GM19043 (cell line): ENCODE data around the gene TMEM43.

Experiments
- ATAC-seq: cut with Tn5 transposase; IDR thresholded peaks from one replicate; pipeline ENCODE4 v1.9.1; 2021; ENCODE audit warnings: low read depth; ENCODE audit not compliant: unreplicated experiment

TMEM43 gene

DNA sequence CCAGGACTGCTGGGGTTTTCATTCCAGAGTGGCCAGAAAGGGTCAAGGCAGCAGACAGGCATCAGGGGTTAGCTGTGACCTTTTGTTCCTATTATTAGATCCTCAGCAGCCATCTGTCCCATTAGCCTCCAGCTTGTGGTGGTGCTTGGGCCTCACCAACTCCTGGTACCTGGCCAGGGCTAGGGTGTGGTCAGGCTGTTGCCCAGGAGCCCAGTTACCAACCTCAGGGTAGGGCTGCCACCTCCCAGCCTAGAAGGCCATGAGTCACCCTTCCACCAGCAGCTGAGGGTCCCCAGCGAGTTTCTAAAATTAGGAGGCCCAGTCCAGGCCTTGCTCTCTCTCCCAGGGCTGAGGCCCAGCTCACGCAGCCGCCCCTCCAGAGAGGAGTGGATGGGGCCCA lies 12.2 kb downstream of the TMEM43 start:
- no peak for ATAC-seq

DNA sequence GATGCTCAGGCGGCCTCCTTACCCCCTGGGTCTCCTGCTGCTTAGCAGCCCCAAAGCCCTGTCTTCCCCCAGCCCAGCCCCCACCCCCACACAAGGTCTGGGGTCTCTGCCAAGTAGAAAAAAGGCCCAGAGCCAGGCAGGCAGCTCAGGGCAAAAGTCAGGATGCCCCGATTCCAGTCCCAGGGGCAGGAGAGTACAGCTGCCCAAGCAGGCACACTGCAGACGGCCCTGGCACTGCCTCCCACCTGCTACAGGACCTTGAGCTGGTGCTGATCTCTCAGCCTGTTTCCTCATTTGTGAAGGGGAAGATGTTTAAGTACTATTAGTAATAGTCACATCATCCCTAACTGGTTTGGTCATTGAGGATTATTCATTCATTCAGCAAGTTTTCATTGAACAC lies 12.6 kb downstream of the TMEM43 start:
- ATAC-seq: no peak

DNA sequence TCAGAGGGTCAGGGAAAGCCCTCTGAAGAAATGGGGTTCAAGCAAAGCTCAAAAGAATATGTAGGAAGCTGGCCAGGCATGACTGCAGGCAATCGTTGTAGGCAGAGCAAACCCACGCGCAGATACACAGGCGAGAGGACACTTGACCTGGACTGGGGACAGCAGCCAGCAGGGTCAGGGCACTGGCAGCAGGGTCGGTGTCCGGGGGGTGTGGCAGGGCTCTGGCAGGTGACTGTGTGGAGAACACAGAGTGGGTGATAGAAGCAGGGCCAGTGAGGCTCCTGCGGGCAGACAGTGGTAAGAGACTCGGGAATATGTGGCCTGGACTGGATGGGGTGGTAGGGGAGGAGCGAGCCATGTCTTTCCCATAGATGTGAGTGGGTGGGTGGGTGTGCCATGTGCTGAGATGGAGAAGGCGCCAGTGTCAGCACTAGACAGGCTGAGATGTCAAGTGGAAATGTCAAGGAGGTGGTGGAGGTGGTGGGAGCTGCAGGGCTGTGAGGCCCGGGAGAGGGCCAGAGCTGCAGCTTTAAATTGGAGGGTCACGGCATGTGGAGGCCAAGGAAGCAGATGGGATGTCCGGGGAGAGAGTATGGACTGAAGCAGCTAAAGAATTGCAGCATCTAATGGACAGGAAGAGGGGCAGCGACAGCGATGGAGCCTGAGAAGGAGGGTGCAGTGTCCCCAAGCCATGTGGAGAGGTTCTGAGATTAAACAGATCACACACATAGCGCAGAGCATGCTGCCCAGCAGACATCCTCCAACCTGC lies 13.4 kb downstream of the TMEM43 start:
- no peak for ATAC-seq

DNA sequence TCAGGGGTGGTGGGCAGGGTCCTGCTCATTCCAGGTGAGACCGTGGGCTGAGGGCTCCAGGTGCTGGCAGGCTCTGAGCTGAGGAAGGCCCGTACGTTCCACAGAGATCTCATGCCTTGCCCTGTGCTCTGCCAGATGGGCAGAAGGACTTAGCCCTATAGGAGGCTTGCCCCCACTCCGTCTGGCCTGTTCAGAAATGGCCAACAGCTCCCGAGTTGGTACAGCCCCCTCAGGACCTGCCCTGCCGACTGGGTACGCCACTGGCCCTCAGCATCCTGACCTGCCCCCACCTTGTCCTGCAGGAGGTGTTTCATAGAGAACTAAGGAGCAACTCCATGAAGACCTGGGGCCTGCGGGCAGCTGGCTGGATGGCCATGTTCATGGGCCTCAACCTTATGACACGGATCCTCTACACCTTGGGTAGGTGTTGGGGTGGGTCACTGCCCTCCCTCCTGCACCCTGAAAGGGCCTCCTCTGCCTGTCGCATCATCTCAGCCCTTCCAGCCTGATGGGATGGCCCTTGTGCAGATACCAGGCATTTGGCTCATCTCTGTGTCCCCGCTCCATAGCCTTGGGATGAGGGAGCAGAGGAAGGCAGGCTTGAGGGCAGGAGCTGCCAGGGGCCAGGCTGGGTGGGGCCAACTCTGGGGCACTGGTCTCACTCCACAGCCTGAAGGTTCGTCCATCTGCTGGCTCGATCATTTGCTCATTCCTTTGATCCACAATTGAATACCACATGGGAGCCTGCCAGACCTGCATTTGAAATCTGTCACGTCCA lies 14.2 kb downstream of the TMEM43 start:
- no peak for ATAC-seq

DNA sequence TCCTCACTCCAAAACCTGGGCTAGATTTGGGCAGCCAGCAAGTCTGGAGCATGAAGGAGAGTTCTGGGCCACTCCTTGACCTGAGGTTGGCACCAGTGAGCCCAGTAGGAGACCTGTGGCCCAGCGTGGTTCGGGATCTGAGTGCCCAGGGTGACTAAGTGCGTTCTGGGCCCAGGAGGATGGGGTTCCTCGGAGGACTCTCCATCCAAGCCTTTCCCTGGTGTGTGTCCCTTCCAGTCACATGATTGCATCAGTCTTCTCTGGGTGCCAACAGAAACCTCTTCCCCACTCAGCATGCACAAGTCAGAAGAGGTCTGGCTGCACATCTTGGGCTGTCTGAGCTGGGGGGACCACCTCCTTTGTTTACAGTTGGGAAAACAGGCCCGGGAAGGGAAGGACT lies 14.9 kb downstream of the TMEM43 start:
- ATAC-seq: no peak

DNA sequence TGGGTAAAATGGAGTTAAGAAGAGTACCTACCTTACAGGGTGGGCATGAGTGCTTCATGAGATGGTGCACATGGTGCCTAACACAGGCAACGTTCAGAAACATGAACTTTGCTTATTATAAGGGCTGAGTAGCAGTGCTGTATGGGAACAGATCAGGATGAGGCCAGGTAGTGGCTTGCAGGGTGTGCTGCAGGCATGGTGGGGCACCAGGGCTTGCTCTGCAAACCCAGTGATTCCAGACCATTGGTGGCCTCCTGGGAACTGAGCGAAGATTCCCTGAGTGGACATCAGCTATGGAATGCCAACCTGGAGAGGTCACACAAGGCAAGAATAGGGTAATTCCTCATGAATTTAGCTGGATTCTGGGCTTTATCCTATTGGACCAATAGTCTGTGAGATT lies 15.8 kb downstream of the TMEM43 start:
- no peak for ATAC-seq

DNA sequence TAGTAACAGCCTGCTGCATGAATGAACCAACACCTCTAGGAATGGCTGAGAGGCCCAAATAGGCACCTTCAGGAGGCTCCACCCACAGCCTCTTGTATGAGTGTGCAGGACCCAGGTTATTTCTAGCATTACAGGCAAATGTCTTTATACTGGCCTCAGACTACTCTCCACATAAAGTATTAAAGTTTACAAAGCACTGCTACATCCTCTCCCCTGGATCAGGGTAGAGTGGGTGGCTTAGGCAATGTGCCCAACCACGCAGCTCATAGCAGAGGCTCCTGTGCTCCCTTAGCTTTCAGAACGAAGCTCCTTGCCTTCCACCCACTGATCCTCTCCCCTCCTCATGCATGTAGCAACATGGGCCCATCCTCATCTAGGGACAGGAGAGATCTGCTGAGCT lies 16.3 kb downstream of the TMEM43 start:
- no peak for ATAC-seq

DNA sequence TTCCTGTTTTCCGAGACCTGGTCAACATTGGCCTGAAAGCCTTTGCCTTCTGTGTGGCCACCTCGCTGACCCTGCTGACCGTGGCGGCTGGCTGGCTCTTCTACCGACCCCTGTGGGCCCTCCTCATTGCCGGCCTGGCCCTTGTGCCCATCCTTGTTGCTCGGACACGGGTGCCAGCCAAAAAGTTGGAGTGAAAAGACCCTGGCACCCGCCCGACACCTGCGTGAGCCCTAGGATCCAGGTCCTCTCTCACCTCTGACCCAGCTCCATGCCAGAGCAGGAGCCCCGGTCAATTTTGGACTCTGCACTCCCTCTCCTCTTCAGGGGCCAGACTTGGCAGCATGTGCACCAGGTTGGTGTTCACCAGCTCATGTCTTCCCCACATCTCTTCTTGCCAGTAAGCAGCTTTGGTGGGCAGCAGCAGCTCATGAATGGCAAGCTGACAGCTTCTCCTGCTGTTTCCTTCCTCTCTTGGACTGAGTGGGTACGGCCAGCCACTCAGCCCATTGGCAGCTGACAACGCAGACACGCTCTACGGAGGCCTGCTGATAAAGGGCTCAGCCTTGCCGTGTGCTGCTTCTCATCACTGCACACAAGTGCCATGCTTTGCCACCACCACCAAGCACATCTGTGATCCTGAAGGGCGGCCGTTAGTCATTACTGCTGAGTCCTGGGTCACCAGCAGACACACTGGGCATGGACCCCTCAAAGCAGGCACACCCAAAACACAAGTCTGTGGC lies 16.9 kb downstream of the TMEM43 start:
- ATAC-seq: no peak

DNA sequence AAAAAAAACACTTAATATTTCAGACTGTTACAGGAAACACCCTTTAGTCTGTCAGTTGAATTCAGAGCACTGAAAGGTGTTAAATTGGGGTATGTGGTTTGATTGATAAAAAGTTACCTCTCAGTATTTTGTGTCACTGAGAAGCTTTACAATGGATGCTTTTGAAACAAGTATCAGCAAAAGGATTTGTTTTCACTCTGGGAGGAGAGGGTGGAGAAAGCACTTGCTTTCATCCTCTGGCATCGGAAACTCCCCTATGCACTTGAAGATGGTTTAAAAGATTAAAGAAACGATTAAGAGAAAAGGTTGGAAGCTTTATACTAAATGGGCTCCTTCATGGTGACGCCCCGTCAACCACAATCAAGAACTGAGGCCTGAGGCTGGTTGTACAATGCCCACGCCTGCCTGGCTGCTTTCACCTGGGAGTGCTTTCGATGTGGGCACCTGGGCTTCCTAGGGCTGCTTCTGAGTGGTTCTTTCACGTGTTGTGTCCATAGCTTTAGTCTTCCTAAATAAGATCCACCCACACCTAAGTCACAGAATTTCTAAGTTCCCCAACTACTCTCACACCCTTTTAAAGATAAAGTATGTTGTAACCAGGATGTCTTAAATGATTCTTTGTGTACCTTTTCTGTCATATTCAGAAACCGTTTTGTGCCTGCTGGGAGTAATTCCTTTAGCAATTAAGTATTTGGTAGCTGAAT lies 17.9 kb downstream of the TMEM43 start:
- ATAC-seq: no peak

DNA sequence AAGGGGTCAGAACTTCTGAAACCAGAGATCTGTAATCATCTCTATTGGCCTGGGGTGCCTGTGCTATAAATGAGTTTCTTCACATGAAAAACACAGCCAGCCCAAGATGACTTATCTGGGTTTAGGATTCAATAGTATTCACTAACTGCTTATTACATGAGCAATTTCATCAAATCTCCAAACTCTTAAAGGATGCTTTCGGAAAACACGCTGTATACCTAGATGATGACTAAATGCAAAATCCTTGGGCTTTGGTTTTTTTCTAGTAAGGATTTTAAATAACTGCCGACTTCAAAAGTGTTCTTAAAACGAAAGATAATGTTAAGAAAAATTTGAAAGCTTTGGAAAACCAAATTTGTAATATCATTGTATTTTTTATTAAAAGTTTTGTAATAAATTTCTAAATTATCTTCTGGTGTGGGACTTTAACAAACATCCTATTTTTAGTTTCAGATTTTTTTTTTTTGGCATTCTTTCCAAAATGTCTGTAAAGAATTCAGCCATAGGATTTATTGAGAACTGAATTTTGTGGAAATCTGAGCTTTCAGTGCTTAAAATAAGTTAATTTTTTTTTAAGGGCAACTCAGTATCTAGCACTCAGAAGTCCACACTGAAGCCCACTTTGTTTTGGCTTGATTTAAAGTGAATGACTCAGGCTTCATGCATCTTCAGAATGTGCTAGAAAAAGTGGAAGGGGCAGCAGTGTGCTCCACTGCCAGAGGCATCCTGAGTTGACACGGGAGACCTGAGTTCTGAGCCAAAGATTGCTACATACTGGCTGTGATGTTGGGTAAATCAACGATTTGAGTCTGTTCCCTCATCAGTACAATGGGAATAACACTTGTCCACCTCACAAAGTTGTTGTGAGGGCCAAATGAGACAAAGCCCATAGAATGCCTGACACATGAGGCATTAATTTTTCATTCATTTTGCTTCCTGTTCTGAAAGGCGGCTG lies 18.7 kb downstream of the TMEM43 start:
- no peak for ATAC-seq

DNA sequence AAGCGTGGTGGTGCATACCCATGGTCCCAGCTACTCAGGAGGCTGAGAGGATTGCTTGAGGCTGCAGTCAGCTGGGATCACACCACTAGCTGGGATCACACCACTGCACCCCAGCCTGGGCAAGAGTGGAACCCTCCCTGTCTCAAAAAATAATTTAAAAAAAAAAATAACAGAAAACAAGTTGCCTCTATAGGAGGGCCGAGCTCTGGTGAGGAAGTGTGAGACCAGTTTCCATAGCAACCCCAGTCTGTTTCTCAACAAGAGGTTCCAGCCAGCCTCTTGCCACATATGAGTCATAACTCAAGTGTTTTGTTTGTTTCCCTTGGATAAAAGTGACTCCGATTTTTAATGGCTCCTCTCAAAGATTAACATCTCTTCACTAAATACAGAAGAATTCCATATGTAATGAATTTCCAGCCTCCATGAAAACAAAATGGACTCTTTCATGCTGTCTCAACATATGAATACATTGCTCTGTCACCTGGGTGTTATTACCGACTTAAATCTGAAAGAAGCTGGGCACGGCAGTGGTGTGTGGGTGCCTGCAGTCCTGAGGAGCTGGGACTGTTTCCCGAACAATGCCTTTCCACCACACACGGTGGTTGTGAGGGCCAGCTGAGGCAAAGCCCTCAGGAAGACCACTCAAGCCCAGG lies 19.7 kb downstream of the TMEM43 start:
- peak; percentile 98 for ATAC-seq

DNA sequence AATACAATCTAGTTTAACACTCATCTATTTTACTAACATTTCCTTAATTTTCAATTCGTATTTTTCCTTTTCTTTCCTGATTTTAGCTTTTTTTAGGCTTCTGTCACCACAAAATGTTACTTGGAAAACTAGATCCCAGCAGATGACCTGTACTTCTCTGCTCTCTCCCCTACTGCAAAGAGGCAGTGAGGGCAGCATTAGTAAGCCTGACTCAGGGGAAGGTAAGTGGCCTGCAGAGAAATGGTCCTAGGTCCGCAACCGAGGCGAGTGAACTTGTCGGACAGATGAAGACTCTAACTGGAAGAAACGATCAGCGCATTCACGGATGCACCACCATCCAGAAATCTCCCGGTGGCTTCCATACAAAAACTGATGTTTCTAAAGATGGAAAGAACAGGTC lies 20.4 kb downstream of the TMEM43 start:
- ATAC-seq: no peak

DNA sequence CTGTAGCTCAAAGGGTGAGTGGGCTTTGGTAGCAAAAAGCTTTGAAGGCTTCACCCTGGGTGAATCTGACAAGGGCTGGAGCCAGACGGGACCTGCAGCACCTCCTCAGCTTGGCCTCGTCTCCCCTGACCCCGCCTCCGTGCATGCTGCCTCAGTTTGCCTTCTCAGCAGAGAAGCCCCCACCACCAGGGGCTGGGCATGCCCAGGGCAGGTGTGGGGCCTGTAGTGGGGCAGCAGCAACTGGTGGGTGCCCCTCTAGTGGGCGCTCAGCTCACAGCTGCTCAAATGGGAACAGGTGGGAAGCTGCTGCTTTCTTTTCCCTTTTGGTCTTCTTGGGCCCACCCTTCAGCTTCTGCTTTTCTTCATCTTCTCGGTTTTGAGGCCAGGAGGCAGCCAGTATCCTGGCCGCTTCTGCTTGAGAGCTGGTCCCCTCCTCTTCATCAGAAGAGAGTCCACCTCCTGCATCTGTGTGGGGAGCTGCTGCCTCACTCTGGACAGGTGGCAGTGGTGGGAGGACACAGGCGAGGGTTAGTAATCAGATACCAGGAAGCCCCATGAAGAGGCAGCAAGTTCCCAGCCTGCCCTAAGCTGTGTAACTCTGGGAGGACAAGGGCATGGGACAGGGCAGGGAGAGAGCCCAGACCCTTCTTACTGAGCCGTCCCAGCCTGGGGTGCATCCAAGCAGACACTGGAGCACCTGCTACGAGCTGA lies 21.0 kb downstream of the TMEM43 start:
- ATAC-seq: no peak

DNA sequence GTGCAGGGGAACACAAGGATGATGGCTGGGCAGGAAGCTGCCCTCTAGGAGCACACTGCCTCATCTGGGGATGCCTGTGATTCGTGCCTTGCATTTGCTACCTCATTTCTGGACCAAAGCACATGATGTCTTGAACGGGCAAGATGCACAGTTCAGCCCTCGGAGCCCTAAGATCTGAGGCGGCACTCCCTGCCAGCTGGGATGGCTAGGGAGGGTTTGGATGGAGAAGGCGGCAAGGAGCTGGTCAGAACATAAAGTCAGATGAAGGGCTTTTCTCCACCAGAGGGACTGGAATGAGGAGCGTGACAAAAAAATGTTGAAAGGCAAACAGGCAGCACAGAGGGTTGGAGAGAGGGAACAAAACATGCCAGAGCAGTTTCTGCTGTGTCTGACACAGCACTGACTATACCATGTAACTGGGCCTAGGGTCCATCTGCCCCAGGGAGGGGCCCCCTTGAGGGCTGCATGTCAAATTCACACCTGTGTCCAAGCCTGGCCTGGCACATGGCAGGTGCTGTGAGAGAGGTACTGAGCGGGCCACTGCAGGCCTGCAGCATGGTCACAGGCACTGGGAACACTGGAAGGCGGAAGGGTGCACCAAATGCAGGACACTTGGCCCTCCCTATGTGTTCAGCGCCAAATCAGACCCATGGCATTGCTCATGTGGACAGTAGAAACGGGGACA lies 21.7 kb downstream of the TMEM43 start:
- no peak for ATAC-seq

DNA sequence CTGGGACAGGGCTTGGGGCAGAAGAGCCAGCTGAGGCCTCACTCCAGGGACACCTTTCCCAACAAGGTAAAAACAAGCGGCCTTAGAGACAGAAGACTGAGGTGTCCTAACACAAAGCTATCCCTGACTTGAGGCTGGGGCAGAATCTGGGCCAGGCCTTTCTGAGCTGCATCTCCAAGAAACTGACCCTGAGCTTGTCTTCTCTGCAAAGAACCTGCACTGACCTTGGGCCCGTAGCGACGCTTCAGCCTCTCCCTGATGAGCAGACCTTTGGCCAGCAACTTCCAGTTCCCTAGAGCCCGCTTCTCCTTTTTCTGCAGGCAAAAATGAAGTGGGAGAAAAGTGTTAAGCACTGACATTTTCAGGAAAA lies 22.2 kb downstream of the TMEM43 start:
- no peak for ATAC-seq

DNA sequence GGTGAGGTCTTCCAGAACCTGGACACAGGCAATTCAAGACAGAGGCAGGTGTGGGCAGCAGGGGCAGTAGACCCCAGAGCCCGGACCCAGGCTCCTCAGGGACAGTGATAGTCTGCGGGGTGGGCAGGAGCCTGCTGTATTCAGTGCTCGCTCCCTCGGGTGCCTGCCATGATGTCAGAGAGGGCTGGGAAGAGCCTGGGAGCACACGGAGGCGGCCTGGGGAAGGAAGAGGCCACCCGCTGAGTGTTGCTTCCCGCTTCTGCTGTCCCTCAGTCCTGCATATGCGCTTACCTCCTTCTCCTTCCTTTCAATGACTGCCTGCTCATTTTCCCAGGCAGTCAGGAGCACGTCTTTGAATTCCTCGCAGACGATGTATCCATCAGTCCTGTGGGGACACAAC lies 22.8 kb downstream of the TMEM43 start:
- no peak for ATAC-seq

DNA sequence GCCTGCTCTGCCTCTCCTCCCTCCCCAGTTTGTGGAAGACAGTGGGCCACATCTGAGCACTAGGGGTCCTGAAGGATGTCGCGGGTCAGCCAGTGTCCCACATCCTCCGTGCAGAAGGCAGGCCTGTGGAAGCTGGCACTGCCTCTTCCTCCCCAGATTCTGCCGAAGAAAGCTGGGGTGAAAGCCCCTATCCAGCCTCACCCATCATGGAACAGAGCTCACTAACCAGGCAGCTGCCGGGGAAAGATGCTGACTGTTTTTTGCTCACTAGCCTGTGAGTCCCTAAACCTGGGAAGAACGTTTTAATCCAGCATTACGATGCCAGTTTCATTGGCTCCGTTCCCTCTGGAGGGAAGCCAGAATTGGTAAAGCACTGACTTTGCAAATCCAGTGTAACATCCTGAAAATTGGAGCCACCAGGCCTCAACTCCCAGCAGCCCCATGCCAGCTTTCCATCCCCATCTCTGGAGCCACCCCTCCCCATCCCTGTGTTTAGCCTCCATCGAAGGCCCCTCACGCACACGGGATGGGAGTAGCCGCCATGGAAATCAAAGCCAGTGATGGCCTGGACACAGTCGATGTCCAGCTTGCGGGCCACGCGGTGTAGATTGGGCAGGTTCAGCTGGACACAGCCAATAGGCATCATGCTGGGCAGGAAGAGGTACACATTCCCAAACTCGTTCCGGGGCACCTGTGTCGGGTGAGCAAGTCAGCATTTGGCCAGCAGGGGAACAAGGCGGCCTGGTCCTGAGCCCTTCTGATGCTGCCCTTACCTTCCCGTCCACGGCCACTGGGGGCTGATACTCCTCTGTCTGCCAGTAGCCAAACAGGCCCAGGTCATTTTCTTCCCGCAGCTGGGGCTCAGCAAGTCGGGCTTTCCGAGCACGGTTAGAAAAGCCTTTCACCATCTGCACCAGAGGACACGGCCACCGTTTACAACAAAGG lies 23.5 kb downstream of the TMEM43 start:
- ATAC-seq: no peak
